NK-92 treated with Interleukin-12 subunit alpha and Interleukin-12 subunit beta, amount 100 ng/mL, for 24 hours (cell line): ENCODE measurements around the gene TNFRSF1B.

Source experiments
- DNase-seq: peaks from one replicate; lab custom pipeline; 2025; lab: John Stamatoyannopoulos, UW

TNFRSF1B gene

GRCh38 chr1:12176298-12177118 is 9.7 kb downstream of the TNFRSF1B start:
- no peak for DNase-seq

DNA sequence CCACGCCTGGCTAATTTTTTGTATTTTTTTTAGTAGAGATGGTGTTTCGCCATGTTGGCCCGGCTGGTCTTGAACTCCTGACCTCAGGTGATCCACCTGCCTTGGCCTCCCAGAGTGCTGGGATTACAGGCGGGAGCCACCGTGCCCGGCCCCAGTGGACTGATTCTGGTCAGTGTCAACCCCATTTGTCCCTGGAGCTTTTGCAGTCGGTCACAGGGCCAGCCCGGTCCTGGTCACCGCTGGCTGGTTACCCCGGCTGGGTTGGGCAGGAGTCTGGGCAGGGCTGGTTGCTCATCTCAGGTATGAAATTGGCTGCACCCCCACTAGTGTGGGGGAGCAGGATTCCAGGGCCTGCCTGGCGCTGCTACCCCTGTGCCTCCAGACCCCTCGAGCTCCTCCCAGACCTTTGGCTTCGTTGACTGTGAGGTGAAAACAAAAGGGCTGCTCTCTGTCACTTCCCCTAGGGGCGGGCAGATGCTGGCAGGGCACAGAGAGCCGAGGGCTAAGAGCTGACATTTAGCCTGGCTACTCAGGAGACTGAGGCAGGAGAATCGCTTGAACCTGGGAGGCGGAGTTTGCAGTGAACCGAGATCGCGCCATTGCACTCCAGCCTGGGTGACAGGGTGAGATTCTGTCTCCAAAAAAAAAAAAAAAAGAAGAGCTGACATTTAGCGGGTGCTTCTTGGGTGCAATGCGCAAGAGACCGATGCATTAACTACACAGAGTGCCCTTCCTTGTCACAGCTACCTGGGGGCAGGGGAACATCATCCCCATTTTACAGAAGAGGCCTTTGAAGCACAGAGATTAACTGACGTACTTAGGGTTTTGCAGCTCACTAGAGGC is 10.6 kb downstream of the TNFRSF1B start:
- DNase-seq = no peak

- DNase-seq = no peak
These were observed 11.2 kb downstream of the TNFRSF1B start for GRCh38 chr1:12177999-12178441.

GRCh38 chr1:12178511-12178910 is 11.7 kb downstream of the TNFRSF1B start:
- DNase-seq = no peak

DNA sequence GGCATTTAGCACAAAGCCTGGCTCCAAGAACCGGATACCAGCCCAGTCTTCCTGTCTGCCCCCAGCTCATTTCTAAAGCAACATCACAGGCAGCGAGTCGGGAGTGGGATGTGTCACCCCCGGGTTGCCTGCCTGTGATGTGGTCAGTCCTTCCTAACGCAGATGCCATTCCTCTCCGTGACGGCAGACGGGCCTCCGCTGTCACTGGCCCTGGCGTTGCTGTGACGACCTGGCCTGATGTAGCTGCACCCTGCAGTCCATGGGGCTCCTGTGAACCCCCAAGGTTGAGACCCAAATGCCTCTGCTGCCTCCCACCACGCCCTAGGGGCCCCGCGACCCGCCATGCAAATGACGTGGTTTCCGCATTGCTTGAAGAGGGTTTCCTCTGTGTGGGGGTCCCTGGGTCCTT is 12.3 kb downstream of the TNFRSF1B start:
- DNase-seq = no peak

GRCh38 chr1:12179676-12180075 is 12.9 kb downstream of the TNFRSF1B start:
- DNase-seq = no peak

DNA sequence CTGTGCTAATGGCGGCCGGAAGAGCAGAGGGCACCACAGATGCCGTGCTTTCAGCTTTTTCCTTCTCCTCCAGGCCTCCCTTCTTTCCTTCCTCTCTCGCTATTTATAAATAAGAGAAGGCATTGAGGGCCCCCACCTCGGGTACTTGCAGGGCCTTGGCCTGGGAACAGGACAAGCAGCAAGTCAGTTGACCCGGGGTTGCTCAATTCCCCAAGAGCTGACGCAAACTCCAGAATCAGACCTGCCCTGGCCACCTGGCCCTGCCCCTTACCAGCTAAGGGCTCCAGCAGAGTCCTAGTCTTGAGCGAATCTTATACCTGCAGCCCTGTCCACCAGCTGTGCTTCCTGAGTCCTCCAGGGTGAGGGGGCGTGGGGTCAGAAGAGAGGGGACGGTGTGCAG is 13.5 kb downstream of the TNFRSF1B start:
- no peak for DNase-seq

DNA sequence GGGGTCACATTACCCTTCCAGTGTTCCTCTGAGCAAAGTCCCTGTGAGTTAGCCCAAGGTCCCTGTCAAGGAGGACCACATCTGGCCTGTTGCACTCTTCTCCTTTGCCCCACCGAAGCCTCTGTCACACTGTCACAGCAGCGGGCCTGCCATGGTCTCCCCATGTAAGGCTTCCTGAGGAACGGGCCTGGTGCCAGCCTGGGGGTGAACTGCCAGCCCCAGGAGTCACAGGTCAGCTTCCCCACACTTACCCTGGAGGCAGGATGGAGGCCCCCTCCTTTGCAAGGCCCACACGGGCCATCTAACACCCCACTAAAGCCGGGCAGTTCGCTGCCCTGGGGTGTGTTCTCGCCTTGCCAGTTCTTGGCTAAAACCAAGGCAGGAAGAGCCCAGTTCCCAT is 14.1 kb downstream of the TNFRSF1B start:
- DNase-seq = no peak

DNA sequence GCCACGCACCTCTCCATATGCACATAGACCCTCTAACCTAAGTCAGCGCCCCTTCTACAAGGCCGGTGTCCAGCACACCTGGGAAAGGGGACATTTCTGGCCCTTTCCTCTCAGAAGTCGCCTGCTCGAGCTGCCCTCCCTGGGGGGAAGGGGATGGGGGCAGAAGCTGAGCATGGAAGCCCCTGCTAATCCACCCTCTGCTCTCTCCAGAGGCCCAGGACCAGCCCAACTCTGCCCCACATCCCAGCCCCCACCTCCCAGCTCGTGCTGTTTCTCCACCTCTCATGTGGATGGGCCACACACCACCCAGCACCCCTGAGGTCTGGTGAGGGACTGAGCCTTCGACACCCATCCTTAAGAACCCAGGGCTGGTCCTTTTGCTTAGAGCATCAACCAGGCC is 14.8 kb downstream of the TNFRSF1B start:
- DNase-seq = no peak

GRCh38 chr1:12182410-12182984 is 15.7 kb downstream of the TNFRSF1B start:
- DNase-seq = no peak

DNA sequence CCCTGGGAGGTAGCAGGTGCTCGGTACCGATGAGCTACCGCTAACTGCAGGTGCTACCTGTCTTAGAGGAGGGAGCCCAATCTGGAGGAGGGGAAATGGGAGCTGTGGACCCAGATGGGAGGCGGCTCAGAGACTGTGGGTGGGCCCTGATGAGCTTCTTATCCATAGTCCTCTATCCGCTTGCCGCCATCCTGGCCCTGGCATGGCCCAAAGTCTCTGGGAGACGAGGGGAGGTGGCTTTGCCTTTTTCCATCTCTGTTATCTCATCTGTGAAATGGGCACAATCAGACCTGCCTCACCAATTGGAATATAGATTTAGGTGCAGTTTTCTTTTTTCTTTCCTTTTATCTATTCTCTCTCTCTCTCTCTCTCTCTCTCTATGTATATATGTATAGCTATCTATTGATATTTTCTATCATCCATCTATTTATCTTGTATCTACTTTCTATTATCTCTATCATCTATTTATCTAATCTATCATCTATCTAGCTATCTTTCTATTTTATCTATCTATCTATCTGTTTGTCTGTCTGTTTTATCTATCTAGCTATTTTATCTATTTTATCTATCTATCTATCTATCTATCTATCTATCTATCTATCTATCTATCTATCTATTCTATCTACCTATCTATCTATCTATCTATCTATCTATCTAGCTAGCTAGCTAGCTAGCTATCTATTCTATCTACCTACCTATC is 16.5 kb downstream of the TNFRSF1B start:
- no peak for DNase-seq

- no peak for DNase-seq
These were observed 17.4 kb downstream of the TNFRSF1B start for GRCh38 chr1:12184008-12184681.

- DNase-seq = no peak
These were observed 18.5 kb downstream of the TNFRSF1B start for GRCh38 chr1:12185036-12185917.

DNA sequence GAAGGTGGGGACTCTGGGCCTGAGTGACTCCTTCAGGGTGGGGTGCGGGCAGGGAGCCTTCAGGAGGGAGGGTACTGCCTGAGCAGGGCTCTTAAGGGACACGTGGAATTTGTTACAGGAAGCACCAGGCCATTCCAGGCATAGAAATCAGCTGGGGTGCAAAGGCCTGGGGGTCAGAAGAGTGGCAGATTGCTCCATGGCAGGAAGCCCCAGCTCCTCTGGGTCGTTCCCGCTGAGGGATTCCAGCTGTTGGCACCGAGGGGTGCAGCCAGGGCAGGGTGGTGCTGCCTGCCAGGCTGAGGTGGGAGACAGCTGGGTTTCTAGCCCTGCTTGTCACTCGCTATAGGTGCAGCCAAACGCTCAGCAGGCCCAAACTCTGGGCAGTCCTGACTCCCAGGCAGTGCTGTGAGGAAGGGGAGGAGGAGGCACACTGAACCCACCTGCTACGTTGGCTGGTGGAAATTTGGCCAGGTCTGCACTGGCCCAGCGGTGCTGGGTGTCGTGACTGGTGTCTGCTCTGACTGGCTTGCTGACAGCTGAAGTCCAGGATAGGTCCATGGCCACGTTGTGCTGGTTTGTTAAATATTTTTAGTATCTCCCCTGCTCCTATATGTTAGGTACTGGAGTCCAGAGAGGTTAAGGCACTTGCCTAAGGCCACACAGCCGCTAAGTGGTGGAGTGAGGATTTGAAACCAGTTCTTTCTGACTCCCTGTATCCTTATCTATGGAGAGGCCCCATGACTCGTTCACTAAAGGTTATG is 19.3 kb downstream of the TNFRSF1B start:
- DNase-seq = no peak

DNA sequence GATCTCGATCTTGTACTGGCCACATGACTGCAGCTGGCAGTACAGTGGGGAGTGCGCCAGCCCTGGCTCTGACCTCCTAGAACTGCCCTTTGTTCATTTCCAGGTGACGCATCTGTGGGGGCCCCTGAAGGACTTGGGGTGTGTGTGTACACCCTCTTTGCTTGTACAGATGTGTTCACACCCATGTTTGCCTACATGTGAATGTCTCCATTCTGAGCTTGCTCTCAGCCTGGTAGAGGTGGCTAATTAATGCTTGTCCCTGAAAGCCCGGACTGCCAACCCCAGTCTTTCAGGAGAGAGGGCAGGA is 19.8 kb downstream of the TNFRSF1B start:
- DNase-seq = no peak

- no peak for DNase-seq
These were observed 21.3 kb downstream of the TNFRSF1B start for GRCh38 chr1:12188115-12188514.

- DNase-seq = no peak
These were observed 22.0 kb downstream of the TNFRSF1B start for GRCh38 chr1:12188657-12189327.

DNA sequence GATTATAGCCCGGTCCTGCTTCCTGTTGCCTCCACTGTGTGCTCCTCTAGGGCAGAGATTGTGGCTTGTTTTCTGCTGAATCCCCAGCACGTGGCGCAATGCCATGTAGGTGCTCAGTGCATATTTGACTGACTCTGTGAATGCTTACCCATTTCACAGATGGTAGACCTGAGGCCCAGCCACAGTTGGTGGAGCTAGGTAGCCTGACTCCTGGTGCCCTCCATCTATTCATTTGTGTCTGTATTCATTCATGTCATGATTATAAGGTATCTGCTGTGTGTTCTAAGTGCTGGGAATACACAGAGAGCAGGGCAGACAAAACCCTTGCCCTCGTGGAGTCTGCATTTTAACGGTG is 22.5 kb downstream of the TNFRSF1B start:
- no peak for DNase-seq

DNA sequence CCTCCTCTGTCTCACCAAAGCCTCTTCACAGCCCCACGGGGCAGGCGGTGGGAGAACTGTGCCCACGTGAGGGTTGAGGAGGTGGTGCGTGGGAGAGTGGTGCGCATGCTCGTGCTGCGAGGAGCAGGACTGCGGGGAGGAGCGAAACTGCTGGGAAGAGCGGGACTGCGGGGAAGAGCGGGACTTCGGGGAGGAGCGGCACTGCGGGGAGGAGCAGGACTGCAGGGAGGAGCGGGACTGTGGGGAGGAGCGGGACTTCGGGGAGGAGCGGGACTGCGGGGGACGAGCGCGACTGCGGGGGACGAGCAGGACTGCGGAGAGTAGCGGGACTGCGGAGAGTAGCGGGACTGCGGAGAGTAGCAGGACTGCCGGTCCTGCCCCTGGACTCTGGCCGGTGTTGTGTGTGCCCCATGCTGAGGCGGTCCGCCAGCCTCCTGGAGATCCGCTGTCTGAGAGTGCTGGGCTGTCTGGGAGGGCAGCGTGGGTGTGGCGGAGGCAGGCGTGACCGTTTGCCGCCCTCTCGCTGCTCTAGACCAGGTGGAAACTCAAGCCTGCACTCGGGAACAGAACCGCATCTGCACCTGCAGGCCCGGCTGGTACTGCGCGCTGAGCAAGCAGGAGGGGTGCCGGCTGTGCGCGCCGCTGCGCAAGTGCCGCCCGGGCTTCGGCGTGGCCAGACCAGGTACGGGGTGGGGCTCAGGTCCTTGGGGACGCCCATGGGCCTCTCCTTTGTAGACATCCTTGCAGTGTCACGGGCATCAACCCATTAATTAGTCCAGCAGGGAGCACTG is 24.6 kb downstream of the TNFRSF1B start:
- no peak for DNase-seq
